H9 (cell line): ENCODE results near the gene DAAM2. TPM values are rescaled to one million over a fixed set of nuclear protein-coding genes. Genes with fewer than 3 reads are reported as not detected.
A peak's percentile ranks its signal among the peaks of the same experiment; 100 is the strongest.

Experiments
- DNase-seq: peaks from one replicate; pipeline ENCODE4 v3.0.0-alpha.2; 2017
- H2AFZ ChIP-seq: one replicate; pipeline ENCODE4 v1.6.1; 2013; ENCODE audit warnings: mild to moderate bottlenecking, low read length, control low read depth, moderate library complexity
- H2AK5ac ChIP-seq: 2 replicates; pipeline ENCODE4 v1.6.1; 2013; ENCODE audit warnings: low read length, control low read depth, mixed read lengths; ENCODE audit not compliant: insufficient read length
- H2BK120ac ChIP-seq: one replicate; pipeline ENCODE4 v1.6.1; 2013; ENCODE audit warnings: low read depth, mild to moderate bottlenecking, low read length, control low read depth, inconsistent platforms; ENCODE audit not compliant: poor library complexity, severe bottlenecking
- H2BK12ac ChIP-seq: 2 replicates; pipeline ENCODE4 v1.6.1; 2013; ENCODE audit warnings: low read length, control low read depth, mixed read lengths, low read depth; ENCODE audit not compliant: insufficient read length
- H2BK15ac ChIP-seq: 2 replicates; pipeline ENCODE4 v1.6.1; 2013; ENCODE audit warnings: low read depth, low read length, control low read depth
- H2BK20ac ChIP-seq: one replicate; pipeline ENCODE4 v1.6.1; 2013; ENCODE audit warnings: low read depth, mild to moderate bottlenecking, low read length, control low read depth, inconsistent platforms; ENCODE audit not compliant: poor library complexity, severe bottlenecking
- H2BK5ac ChIP-seq: 2 replicates; pipeline ENCODE4 v1.6.1; 2013; ENCODE audit warnings: low read length, control low read depth, mixed read lengths; ENCODE audit not compliant: insufficient read length
- H3K14ac ChIP-seq: 2 replicates; pipeline ENCODE4 v1.6.1; 2013; ENCODE audit warnings: low read length, control low read depth; ENCODE audit not compliant: insufficient read depth
- H3K18ac ChIP-seq: 2 replicates; pipeline ENCODE4 v1.6.1; 2013; ENCODE audit warnings: low read depth, mild to moderate bottlenecking, mixed read lengths, low read length, control low read depth; ENCODE audit not compliant: insufficient read length
- H3K23ac ChIP-seq: 2 replicates; pipeline ENCODE4 v1.6.1; 2013; ENCODE audit warnings: low read length, control low read depth, mixed read lengths, low read depth; ENCODE audit not compliant: insufficient read length
- H3K23me2 ChIP-seq: 2 replicates; pipeline ENCODE4 v1.6.1; 2013; ENCODE audit warnings: low read depth, mild to moderate bottlenecking, mixed read lengths, low read length, control low read depth; ENCODE audit not compliant: insufficient read length, poor library complexity, severe bottlenecking
- H3K27ac ChIP-seq: 2 replicates; pipeline ENCODE4 v1.5.1; 2013; ENCODE audit warnings: low read length, control low read depth, mixed read lengths, low read depth; ENCODE audit not compliant: insufficient read length
- H3K27me3 ChIP-seq: 2 replicates; pipeline ENCODE4 v1.6.1; 2013; ENCODE audit warnings: low read length, control low read depth, inconsistent platforms; ENCODE audit not compliant: insufficient read depth
- H3K4ac ChIP-seq: 2 replicates; pipeline ENCODE4 v1.6.1; 2013; ENCODE audit warnings: low read depth, mild to moderate bottlenecking, control low read depth, inconsistent platforms, low read length, moderate library complexity
- H3K4me1 ChIP-seq: 2 replicates; pipeline ENCODE4 v1.6.1; 2013; ENCODE audit warnings: low read length, control low read depth, inconsistent platforms; ENCODE audit not compliant: insufficient read depth
- H3K4me2 ChIP-seq: 2 replicates; pipeline ENCODE4 v1.6.1; 2013; ENCODE audit warnings: low read length, control low read depth, mixed read lengths; ENCODE audit not compliant: insufficient read length, insufficient read depth
- H3K56ac ChIP-seq: 2 replicates; pipeline ENCODE4 v1.6.1; 2013; ENCODE audit warnings: low read depth, mild to moderate bottlenecking, mixed read lengths, low read length, control low read depth; ENCODE audit not compliant: insufficient read length
- H3K79me1 ChIP-seq: 2 replicates; pipeline ENCODE4 v1.6.1; 2013; ENCODE audit warnings: low read depth, mild to moderate bottlenecking, moderate library complexity, low read length, control low read depth, inconsistent platforms; ENCODE audit not compliant: insufficient read depth, poor library complexity, severe bottlenecking
- H3K79me2 ChIP-seq: 2 replicates; pipeline ENCODE4 v1.6.1; 2013; ENCODE audit warnings: low read length, control low read depth, inconsistent platforms; ENCODE audit not compliant: insufficient read depth
- H3K9ac ChIP-seq: 2 replicates; pipeline ENCODE4 v1.6.1; 2013; ENCODE audit warnings: low read length, control low read depth, mixed read lengths; ENCODE audit not compliant: insufficient read length; ENCODE audit errors: extremely low read depth
- H3K9me3 ChIP-seq: one replicate; pipeline ENCODE4 v1.6.1; 2013; ENCODE audit warnings: low read depth, low read length, inconsistent platforms; ENCODE audit not compliant: control insufficient read depth
- H3T11ph ChIP-seq: one replicate; pipeline ENCODE4 v1.6.1; 2013; ENCODE audit warnings: mild to moderate bottlenecking, low read length, control low read depth, inconsistent platforms
- H4K20me1 ChIP-seq: one replicate; pipeline ENCODE4 v1.6.1; 2013; ENCODE audit not compliant: control insufficient read depth, insufficient read length, insufficient read depth
- H4K5ac ChIP-seq: 2 replicates; pipeline ENCODE4 v1.6.1; 2013; ENCODE audit warnings: low read depth, mild to moderate bottlenecking, mixed read lengths, low read length, control low read depth; ENCODE audit not compliant: insufficient read length
- H4K8ac ChIP-seq: replicated peaks from 2 replicates; pipeline ENCODE4 v1.6.1; 2013; ENCODE audit warnings: low read length, control low read depth, mixed read lengths, low read depth; ENCODE audit not compliant: insufficient read length
- H4K91ac ChIP-seq: 2 replicates; pipeline ENCODE4 v1.6.1; 2013; ENCODE audit warnings: low read depth, mild to moderate bottlenecking, moderate library complexity, mixed read lengths, low read length, control low read depth; ENCODE audit not compliant: insufficient read length
- H3K27ac Mint-ChIP-seq, 3 experiments: 2 replicates in 2 of 3; 3 replicates in 1 of 3; pipeline ENCODE4 v1.8.0; 2020 to 2021; ENCODE audit warnings: mixed read lengths in 3 of 3, mild to moderate bottlenecking in 1 of 3, moderate library complexity in 1 of 3
- H3K27me3 Mint-ChIP-seq: 2 replicates; pipeline ENCODE4 v1.8.0; 2021; ENCODE audit warnings: low read depth, mild to moderate bottlenecking, moderate library complexity, mixed read lengths
- H3K36me3 Mint-ChIP-seq, 3 experiments: 2 replicates in 2 of 3; 3 replicates in 1 of 3; pipeline ENCODE4 v1.8.0; 2020 to 2021; ENCODE audit warnings: low read depth in 3 of 3, mixed read lengths in 3 of 3; ENCODE audit not compliant: insufficient read depth in 1 of 3
- H3K4me1 Mint-ChIP-seq, 2 experiments: 2 replicates each; pipeline ENCODE4 v1.8.0; 2020; ENCODE audit warnings: mixed read lengths in 2 of 2
- H3K4me3 Mint-ChIP-seq, 2 experiments: 2 replicates in 1 of 2; 3 replicates in 1 of 2; pipeline ENCODE4 v1.8.0; 2020 to 2021; ENCODE audit warnings: mild to moderate bottlenecking in 2 of 2, mixed read lengths in 2 of 2, moderate library complexity in 1 of 2
- H3K9me3 Mint-ChIP-seq, 2 experiments: 2 replicates in 1 of 2; 3 replicates in 1 of 2; pipeline ENCODE4 v1.8.0; 2020; ENCODE audit warnings: mild to moderate bottlenecking in 2 of 2, mixed read lengths in 2 of 2, moderate library complexity in 1 of 2
- WGBS: extraction: QIAGEN DNeasy Blood & Tissue Kit; methylation state at CpG from one replicate; pipeline ENCODE4 v1.1.7; 2013; ENCODE audit warnings: missing lambda C conversion rate, low lambda C conversion rate, mixed read lengths; ENCODE audit not compliant: insufficient read length; ENCODE audit errors: extremely low coverage; 5-methylcytosine and 5-hydroxymethylcytosine counted together
- total RNA-seq: library from RNA; stranded (reverse); gene quantifications from 2 replicates; pipeline ENCODE4 v1.2.1, GENCODE V29; 2021
- TF ChIP-seq, protein P1 (sequence below): fragments of 200-600 bp; sonication (generic); conservative IDR thresholded peaks from 3 replicates; pipeline ENCODE4 v1.8.0; 2021; ENCODE audit warnings: antibody characterized with exemption, mild to moderate bottlenecking

Gene DAAM2
- total RNA-seq, 1 experiment from 2014 or later: 1.1 TPM

DNA sequence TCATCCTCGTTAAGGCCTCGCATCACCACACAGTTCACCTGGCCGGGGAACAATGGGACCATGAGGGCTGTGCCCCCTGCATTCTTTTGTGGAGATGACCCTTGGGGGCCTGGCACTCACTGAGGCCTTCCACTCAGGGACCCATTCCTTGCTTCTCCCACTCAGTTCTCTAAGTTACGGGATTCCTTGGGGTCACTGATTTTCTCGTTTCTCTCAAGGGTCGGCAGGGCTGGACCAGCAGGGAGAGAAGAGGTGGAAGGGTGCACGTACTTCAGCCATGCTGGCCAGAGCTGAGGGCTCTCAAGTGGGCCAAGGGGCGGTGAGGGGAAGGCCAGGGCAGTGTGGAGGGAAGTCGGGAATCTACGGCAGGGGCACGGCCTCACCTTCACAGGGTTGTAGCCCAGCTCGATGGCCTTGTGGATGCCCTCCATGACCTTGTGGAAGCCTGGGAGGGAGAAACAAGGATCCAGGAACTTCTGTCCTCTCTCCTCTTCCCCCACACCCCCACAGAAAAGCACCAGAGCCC is 121.3 kb downstream of the DAAM2 start:
- H3K27ac Mint-ChIP-seq: no peak overlapping the region; a peak in 2 of 7 replicates
- H4K5ac ChIP-seq: no peak overlapping the region

More for the DNA sequence above, 121.3 kb downstream of the DAAM2 start:
- Histone ChIP-seq H3K4ac (no peak overlapping the region), H4K20me1 (no peaks in the 10 kb centered on the region), H4K91ac (no peak overlapping the region), H2BK20ac (no peak overlapping the region), H2BK120ac (no peak overlapping the region), H4K8ac (no peak overlapping the region), H3K79me1 (no peaks in the 10 kb centered on the region), H3K27me3 (no peaks in the 10 kb centered on the region), H2AFZ (no peak overlapping the region), H3K4me1 (no peaks in the 10 kb centered on the region), H3K14ac (no peak overlapping the region), H3K79me2 (no peaks in the 10 kb centered on the region; the same call in 1 of the 2 replicates), H3K56ac (no peak overlapping the region), H2BK15ac (no peak overlapping the region), H3T11ph (no peak overlapping the region), H2BK5ac (no peak overlapping the region), H3K9ac (no peak overlapping the region), H3K23me2 (no peaks in the 10 kb centered on the region), H3K18ac (no peak overlapping the region), H3K23ac (no peak overlapping the region), H3K27ac (no peak overlapping the region), H3K9me3 (no peaks in the 10 kb centered on the region), H3K4me2 (no peak overlapping the region), H2BK12ac (no peak overlapping the region), H2AK5ac (no peak overlapping the region)
- TF ChIP-seq, protein P1, sequence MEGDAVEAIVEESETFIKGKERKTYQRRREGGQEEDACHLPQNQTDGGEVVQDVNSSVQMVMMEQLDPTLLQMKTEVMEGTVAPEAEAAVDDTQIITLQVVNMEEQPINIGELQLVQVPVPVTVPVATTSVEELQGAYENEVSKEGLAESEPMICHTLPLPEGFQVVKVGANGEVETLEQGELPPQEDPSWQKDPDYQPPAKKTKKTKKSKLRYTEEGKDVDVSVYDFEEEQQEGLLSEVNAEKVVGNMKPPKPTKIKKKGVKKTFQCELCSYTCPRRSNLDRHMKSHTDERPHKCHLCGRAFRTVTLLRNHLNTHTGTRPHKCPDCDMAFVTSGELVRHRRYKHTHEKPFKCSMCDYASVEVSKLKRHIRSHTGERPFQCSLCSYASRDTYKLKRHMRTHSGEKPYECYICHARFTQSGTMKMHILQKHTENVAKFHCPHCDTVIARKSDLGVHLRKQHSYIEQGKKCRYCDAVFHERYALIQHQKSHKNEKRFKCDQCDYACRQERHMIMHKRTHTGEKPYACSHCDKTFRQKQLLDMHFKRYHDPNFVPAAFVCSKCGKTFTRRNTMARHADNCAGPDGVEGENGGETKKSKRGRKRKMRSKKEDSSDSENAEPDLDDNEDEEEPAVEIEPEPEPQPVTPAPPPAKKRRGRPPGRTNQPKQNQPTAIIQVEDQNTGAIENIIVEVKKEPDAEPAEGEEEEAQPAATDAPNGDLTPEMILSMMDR: no peak
- Mint-ChIP-seq H3K9me3 (no peaks in the 10 kb centered on the region), H3K4me3 (no peak overlapping the region), H3K4me1 (peaks cover 8 to 14% of the 10 kb centered on the region in 2 experiments), H3K27me3 (no peaks in the 10 kb centered on the region), H3K36me3 (peaks cover 17 to 32% (median 26%) of the 10 kb centered on the region in 3 experiments; a peak in 6 of 7 replicates)
- no CpG with 5 or more reads among the region's 12 CpGs for WGBS
- DNase-seq: peak; percentile 15
